Measurements from ENCODE around the gene RAD52.

Gene RAD52

DNA sequence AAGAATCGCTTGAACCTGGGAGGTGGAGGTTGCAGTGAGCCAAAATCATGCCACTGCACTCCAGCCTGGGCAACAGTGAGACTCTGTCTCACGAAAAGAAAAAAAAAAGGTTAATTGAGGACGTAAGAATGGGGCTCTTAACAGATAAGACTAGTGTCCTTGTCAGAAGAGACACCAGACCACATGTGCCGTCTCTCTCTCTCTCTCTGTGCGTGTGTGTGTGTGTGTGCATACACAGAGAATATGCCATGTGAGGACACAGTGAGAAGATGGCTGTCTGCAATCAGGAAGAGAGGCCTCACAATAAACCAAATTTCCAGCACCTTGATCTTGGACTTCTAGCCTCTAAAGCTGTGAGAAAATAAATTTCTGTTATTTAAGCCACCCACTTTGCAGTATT, 29.9 kb upstream of the RAD52 start:
- TF ChIP-seq POLR2AphosphoS5 (IDR thresholded peaks at IDR 0.05; ENCODE audit: low read depth) (no peak), GABPA (IDR thresholded peaks at IDR 0.05; ENCODE audit: low read depth) (no peak), SPI1 (IDR thresholded peaks at IDR 0.05; ENCODE audit: borderline replicate concordance, low read depth) (no peak)
- TF ChIP-seq, protein P1, sequence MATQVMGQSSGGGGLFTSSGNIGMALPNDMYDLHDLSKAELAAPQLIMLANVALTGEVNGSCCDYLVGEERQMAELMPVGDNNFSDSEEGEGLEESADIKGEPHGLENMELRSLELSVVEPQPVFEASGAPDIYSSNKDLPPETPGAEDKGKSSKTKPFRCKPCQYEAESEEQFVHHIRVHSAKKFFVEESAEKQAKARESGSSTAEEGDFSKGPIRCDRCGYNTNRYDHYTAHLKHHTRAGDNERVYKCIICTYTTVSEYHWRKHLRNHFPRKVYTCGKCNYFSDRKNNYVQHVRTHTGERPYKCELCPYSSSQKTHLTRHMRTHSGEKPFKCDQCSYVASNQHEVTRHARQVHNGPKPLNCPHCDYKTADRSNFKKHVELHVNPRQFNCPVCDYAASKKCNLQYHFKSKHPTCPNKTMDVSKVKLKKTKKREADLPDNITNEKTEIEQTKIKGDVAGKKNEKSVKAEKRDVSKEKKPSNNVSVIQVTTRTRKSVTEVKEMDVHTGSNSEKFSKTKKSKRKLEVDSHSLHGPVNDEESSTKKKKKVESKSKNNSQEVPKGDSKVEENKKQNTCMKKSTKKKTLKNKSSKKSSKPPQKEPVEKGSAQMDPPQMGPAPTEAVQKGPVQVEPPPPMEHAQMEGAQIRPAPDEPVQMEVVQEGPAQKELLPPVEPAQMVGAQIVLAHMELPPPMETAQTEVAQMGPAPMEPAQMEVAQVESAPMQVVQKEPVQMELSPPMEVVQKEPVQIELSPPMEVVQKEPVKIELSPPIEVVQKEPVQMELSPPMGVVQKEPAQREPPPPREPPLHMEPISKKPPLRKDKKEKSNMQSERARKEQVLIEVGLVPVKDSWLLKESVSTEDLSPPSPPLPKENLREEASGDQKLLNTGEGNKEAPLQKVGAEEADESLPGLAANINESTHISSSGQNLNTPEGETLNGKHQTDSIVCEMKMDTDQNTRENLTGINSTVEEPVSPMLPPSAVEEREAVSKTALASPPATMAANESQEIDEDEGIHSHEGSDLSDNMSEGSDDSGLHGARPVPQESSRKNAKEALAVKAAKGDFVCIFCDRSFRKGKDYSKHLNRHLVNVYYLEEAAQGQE (IDR thresholded peaks at IDR 0.05; ENCODE audit: insufficient replicate concordance, low read depth), result no peak
- TF ChIP-seq, protein P2, sequence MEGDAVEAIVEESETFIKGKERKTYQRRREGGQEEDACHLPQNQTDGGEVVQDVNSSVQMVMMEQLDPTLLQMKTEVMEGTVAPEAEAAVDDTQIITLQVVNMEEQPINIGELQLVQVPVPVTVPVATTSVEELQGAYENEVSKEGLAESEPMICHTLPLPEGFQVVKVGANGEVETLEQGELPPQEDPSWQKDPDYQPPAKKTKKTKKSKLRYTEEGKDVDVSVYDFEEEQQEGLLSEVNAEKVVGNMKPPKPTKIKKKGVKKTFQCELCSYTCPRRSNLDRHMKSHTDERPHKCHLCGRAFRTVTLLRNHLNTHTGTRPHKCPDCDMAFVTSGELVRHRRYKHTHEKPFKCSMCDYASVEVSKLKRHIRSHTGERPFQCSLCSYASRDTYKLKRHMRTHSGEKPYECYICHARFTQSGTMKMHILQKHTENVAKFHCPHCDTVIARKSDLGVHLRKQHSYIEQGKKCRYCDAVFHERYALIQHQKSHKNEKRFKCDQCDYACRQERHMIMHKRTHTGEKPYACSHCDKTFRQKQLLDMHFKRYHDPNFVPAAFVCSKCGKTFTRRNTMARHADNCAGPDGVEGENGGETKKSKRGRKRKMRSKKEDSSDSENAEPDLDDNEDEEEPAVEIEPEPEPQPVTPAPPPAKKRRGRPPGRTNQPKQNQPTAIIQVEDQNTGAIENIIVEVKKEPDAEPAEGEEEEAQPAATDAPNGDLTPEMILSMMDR (IDR thresholded peaks at IDR 0.05; ENCODE audit: insufficient read depth, low read length), result no peak
- no peak overlapping the region for H3K4me3 ChIP-seq (replicated peaks; ENCODE audit: insufficient read depth, low read length)
- no peak overlapping the region for H3K27ac ChIP-seq (replicated peaks)
- no peak for DNase-seq (ENCODE audit: low read depth in 1 of 2, low spot score in 1 of 2)
- H3K27me3 ChIP-seq (ENCODE audit: insufficient read depth, poor library complexity, severe bottlenecking), result no peaks in the 10 kb centered on the region

DNA sequence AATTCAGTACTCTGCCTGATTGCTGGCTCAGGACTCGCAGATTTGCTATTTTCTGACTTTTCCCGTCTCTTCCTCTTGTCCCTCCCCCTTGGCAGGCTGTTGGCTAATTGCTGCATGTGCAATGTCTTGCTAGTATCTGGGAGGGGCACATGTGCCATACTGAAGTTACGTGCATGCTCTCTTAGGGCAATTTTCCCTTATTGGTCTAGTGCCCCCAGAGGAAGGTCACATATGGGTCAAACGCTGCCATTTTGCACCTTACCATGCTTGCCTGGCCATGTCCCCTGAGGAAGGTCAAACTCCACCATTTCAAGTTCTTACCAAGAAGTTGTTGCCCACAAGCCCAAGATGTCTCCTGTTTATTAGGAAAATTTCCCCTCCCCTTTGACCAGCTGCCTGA, 27.7 kb upstream of the RAD52 start:
- TF ChIP-seq SPI1 (IDR thresholded peaks at IDR 0.05; ENCODE audit: borderline replicate concordance, low read depth), result no peak
- TF ChIP-seq, protein P2 (IDR thresholded peaks at IDR 0.05; ENCODE audit: insufficient read depth, low read length), result no peak
- TF ChIP-seq, protein P1 (IDR thresholded peaks at IDR 0.05; ENCODE audit: insufficient replicate concordance, low read depth), result no peak
- TF ChIP-seq GABPA (IDR thresholded peaks at IDR 0.05; ENCODE audit: low read depth), result no peak
- no peak for TF ChIP-seq POLR2AphosphoS5 (IDR thresholded peaks at IDR 0.05; ENCODE audit: low read depth)
- no peaks in the 10 kb centered on the region for H3K27me3 ChIP-seq (ENCODE audit: insufficient read depth, poor library complexity, severe bottlenecking)
- no peak overlapping the region for H3K4me3 ChIP-seq (replicated peaks; ENCODE audit: insufficient read depth, low read length)
- DNase-seq (ENCODE audit: low read depth in 1 of 2, low spot score in 1 of 2), result peak in 1 of 2 experiments; percentile 41
- no peak overlapping the region for H3K27ac ChIP-seq (replicated peaks)

DNA sequence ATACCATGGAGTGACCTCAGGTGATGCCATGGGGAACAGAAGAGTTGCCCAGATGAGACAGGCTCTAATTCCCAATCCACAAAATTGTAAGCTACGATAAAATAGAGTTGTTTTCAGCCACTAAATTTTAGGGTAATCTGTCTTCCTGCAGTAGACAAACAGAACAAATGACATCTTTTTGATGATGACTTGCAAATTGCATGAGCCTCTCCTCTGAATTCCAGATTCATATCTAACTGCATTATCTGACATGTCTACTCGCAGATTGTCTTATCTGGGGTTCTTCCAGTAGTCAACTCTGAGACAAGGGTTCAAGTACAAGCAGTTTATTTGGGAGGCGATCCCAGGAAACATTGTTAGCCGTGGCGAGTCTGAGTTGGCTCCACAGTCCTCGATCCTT, 27.1 kb upstream of the RAD52 start:
- no peaks in the 10 kb centered on the region for H3K27me3 ChIP-seq (ENCODE audit: insufficient read depth, poor library complexity, severe bottlenecking)

More for the DNA sequence above, 27.1 kb upstream of the RAD52 start:
- no peak for DNase-seq (ENCODE audit: low read depth in 1 of 2, low spot score in 1 of 2)
- Histone ChIP-seq H3K4me3 (replicated peaks; ENCODE audit: insufficient read depth, low read length) (no peak overlapping the region), H3K27ac (replicated peaks) (no peak overlapping the region)
- TF ChIP-seq GABPA (IDR thresholded peaks at IDR 0.05; ENCODE audit: low read depth), result no peak
- TF ChIP-seq, protein P1 (IDR thresholded peaks at IDR 0.05; ENCODE audit: insufficient replicate concordance, low read depth), result no peak
- no peak for TF ChIP-seq SPI1 (IDR thresholded peaks at IDR 0.05; ENCODE audit: borderline replicate concordance, low read depth)
- TF ChIP-seq POLR2AphosphoS5 (IDR thresholded peaks at IDR 0.05; ENCODE audit: low read depth), result no peak
- TF ChIP-seq, protein P2 (IDR thresholded peaks at IDR 0.05; ENCODE audit: insufficient read depth, low read length), result no peak

All from HL-60 (cell line).